HG02840 (cell line): ENCODE measurements around the gene APLF.

Experiments
- ATAC-seq: cut with Tn5 transposase; IDR thresholded peaks from one replicate; pipeline ENCODE4 v1.9.1; 2021; ENCODE audit warnings: mild to moderate bottlenecking, moderate library complexity, moderate number of reproducible peaks; ENCODE audit not compliant: unreplicated experiment, low FRiP score

The APLF gene

DNA sequence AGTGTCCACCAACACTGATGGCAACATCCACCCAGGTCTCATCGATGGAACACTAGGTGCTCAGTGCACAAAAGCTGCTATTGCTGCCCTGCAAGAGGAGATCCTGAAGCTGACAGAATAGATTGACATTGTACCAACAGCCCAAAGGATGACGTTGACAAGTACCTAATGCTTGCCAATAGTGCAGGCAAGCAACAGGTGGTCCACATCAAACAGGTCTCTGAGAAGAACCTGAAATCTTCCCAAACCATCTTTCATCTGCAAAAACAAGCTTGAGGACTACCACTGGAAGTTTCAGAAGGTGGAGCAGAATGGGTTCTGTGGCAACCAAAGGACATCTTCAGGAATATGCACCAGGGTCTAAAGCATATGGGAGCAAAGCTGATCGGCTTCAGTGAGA, 160.2 kb downstream of the APLF start:
- ATAC-seq: no peak
